Breast epithelium (tissue), 4 donors: Measurements from ENCODE around the gene SIX3. TPM values are rescaled to one million over a fixed set of nuclear protein-coding genes. Genes with fewer than 3 reads are reported as not detected.

ENCODE experiments used
- DNase-seq, 2 donors: peaks; one replicate each; pipeline ENCODE4 v3.0.0-alpha.2; 2019; ENCODE audit warnings: low spot score in 2 of 2
- H3K27ac ChIP-seq, 2 donors: fragments of 200-600 bp; sonication (generic) in 1 of 2; one replicate each; pipeline ENCODE4 v1.5.1; 2016 to 2019; ENCODE audit warnings: mild to moderate bottlenecking in 1 of 2
- H3K27me3 ChIP-seq, 2 donors: fragments of 200-600 bp; sonication (generic) in 1 of 2; one replicate each; pipeline versions ENCODE4 v1.5.1 to v1.6.0; 2017 to 2019; ENCODE audit warnings: control low read depth in 1 of 2, mild to moderate bottlenecking in 1 of 2
- H3K36me3 ChIP-seq: fragments of 200-600 bp; one replicate; pipeline ENCODE4 v1.5.1; 2019
- H3K4me1 ChIP-seq, 2 donors: fragments of 200-600 bp; sonication (generic); one replicate each; pipeline ENCODE4 v1.5.1; 2016 to 2019; ENCODE audit warnings: control low read depth in 1 of 2
- H3K4me3 ChIP-seq, 3 donors: fragments of 200-600 bp; sonication (generic); 1 replicate in 2 of 3; 2 replicates in 1 of 3; pipeline ENCODE4 v1.5.1; 2016 to 2019; ENCODE audit warnings: mild to moderate bottlenecking in 3 of 3, moderate library complexity in 2 of 3
- H3K9me3 ChIP-seq, 2 donors: fragments of 200-600 bp; sonication (generic) in 1 of 2; one replicate each; pipeline ENCODE4 v1.5.1; 2016 to 2019; ENCODE audit warnings: control low read depth in 1 of 2
- POLR2A ChIP-seq: fragments of 450-650 bp; IDR thresholded peaks from one replicate; pipeline ENCODE4 v1.6.1; 2016; ENCODE audit warnings: antibody characterized with exemption, mild to moderate bottlenecking, moderate library complexity
- POLR2AphosphoS5 ChIP-seq, 3 donors: sonication (generic); formaldehyde crosslinking; IDR thresholded peaks; one replicate each; pipeline ENCODE4 v1.6.1; 2017; ENCODE audit warnings: antibody characterized with exemption in 3 of 3
- intact Hi-C: fragments of 100-400 bp; cut with DNase I; formaldehyde crosslinking; loops from one replicate; pipeline ENCODE4 v1.15.1; 2023; ENCODE audit warnings: low total_unique reads
- total RNA-seq, 3 donors: library from RNA; depleted of rRNA; stranded (reverse); fragments of >200 nt; gene quantifications; one replicate each; pipeline ENCODE4 v1.1.0, GENCODE V29; 2016
- TF ChIP-seq, protein P1 (sequence below), 3 donors: fragments of 450-650 bp; IDR thresholded peaks; one replicate each; pipeline ENCODE4 v1.5.1; 2016 to 2017; ENCODE audit warnings: antibody characterized with exemption in 3 of 3, mild to moderate bottlenecking in 3 of 3, moderate library complexity in 3 of 3

SIX3 gene
- total RNA-seq, 3 donors from 2014 or later = not detected

- intact Hi-C loops = loop anchor here (5.0 kb wide), 1 partner anchor 206 kb away; no protein-coding TSS in a partner anchor
- Histone ChIP-seq H3K4me3 (no peak overlapping the region), H3K27me3 (peaks cover 0 to 3% of the 10 kb centered on the region in 2 donors)
Measured at GRCh38 chr2:44975571-44976450, 34.3 kb downstream of the SIX3 start.

DNA sequence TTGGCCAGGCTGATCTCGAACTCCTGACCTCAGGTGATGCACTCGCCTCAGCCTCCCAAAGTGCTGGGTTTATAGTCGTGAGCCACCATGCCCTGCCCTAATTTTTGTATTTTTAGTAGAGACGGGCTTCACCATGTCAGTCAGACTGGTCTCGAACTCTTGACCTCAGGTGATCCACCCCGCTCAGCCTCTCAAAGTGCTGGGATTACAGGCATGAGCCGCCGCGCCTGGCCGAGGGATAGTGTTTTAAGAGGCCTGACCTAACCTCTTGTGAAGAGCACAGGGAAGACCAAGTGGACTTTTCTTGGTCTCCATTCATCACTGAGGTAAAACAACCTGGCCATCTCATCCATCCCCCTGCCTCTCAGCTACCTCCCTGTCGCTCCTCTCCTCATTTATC is 38.1 kb downstream of the SIX3 start:
- H3K4me3 ChIP-seq = no peak overlapping the region
- H3K27ac ChIP-seq = no peak overlapping the region
- no peaks in the 10 kb centered on the region for H3K36me3 ChIP-seq
- H3K27me3 ChIP-seq = no peaks in the 10 kb centered on the region
- H3K4me1 ChIP-seq = no peaks in the 10 kb centered on the region
- DNase-seq = no peak
- TF ChIP-seq POLR2AphosphoS5 (IDR thresholded peaks at IDR 0.05) = no peak
- TF ChIP-seq, protein P1, sequence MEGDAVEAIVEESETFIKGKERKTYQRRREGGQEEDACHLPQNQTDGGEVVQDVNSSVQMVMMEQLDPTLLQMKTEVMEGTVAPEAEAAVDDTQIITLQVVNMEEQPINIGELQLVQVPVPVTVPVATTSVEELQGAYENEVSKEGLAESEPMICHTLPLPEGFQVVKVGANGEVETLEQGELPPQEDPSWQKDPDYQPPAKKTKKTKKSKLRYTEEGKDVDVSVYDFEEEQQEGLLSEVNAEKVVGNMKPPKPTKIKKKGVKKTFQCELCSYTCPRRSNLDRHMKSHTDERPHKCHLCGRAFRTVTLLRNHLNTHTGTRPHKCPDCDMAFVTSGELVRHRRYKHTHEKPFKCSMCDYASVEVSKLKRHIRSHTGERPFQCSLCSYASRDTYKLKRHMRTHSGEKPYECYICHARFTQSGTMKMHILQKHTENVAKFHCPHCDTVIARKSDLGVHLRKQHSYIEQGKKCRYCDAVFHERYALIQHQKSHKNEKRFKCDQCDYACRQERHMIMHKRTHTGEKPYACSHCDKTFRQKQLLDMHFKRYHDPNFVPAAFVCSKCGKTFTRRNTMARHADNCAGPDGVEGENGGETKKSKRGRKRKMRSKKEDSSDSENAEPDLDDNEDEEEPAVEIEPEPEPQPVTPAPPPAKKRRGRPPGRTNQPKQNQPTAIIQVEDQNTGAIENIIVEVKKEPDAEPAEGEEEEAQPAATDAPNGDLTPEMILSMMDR (IDR thresholded peaks at IDR 0.05) = no peak
- TF ChIP-seq POLR2A = no peak
- H3K9me3 ChIP-seq = no peaks in the 10 kb centered on the region
- intact Hi-C loops = loop anchor here (5.0 kb wide), 1 partner anchor 203 kb away; no protein-coding TSS in a partner anchor

More at GRCh38 chr2:44975571-44976450, 34.3 kb downstream of the SIX3 start:
- Histone ChIP-seq H3K27ac (no peak overlapping the region), H3K4me1 (no peaks in the 10 kb centered on the region), H3K9me3 (no peaks in the 10 kb centered on the region), H3K36me3 (no peaks in the 10 kb centered on the region)
- no peak for TF ChIP-seq POLR2AphosphoS5 (IDR thresholded peaks at IDR 0.05)
- DNase-seq = no peak

- intact Hi-C loops = no loop called here
Measured at GRCh38 chr2:44980751-44981713, 39.5 kb downstream of the SIX3 start.

DNA sequence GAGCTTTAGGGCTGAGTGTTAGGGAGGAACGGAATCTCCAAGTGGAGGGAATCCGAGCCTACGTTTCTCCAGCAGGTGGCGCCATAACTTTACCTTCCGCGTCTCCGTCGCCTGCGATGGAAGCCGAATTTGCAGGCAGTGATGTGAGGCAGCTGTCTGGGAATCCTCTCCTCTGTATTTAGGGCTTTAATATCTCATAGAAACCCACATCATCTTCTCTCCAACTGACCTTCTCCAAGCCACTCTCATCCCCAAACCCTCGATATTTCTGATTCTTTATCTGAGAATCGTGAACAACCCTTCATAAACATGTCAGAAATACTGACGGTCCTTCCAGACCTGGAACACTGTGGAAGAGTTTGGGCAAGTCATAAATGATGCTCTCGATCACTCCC is 40.2 kb downstream of the SIX3 start:
- H3K4me1 ChIP-seq = no peaks in the 10 kb centered on the region
- no peak overlapping the region for H3K4me3 ChIP-seq
- no peak overlapping the region for H3K27ac ChIP-seq
- no peaks in the 10 kb centered on the region for H3K27me3 ChIP-seq
- H3K36me3 ChIP-seq = no peaks in the 10 kb centered on the region
- no peak for TF ChIP-seq POLR2AphosphoS5 (IDR thresholded peaks at IDR 0.05)
- TF ChIP-seq, protein P1 (IDR thresholded peaks at IDR 0.05) = peak; percentile 24 to 88 (median 75)
- intact Hi-C loops = no loop called here
- H3K9me3 ChIP-seq = no peaks in the 10 kb centered on the region
- DNase-seq = peak; percentile 40 to 80

More at GRCh38 chr2:44980751-44981713, 39.5 kb downstream of the SIX3 start:
- H3K36me3 ChIP-seq = no peaks in the 10 kb centered on the region
- TF ChIP-seq, protein P1 (IDR thresholded peaks at IDR 0.05) = no peak
- TF ChIP-seq POLR2A = no peak
- no peak for TF ChIP-seq POLR2AphosphoS5 (IDR thresholded peaks at IDR 0.05)
- no peak overlapping the region for H3K4me3 ChIP-seq
- no peaks in the 10 kb centered on the region for H3K27me3 ChIP-seq
- no peak overlapping the region for H3K27ac ChIP-seq
- H3K4me1 ChIP-seq = no peaks in the 10 kb centered on the region
- H3K9me3 ChIP-seq = no peaks in the 10 kb centered on the region
- no peak for DNase-seq

- Histone ChIP-seq H3K36me3 (no peaks in the 10 kb centered on the region), H3K4me3 (no peak overlapping the region), H3K27me3 (no peaks in the 10 kb centered on the region), H3K4me1 (no peaks in the 10 kb centered on the region), H3K27ac (no peak overlapping the region), H3K9me3 (peaks cover 6 to 13% of the 10 kb centered on the region in 2 donors)
- no peak for DNase-seq
- intact Hi-C loops = no loop called here
- TF ChIP-seq POLR2A = no peak
- TF ChIP-seq, protein P1 (IDR thresholded peaks at IDR 0.05) = no peak
- no peak for TF ChIP-seq POLR2AphosphoS5 (IDR thresholded peaks at IDR 0.05)
Measured at GRCh38 chr2:44983836-44984604, 42.5 kb downstream of the SIX3 start.
